ENCODE measurements around the gene PACS2.
"Not testable (repeated sequence)": the region's sequence is repeated elsewhere in the genome, so short reads cannot be mapped to it uniquely, and the experiment has no call there.

The PACS2 gene

DNA sequence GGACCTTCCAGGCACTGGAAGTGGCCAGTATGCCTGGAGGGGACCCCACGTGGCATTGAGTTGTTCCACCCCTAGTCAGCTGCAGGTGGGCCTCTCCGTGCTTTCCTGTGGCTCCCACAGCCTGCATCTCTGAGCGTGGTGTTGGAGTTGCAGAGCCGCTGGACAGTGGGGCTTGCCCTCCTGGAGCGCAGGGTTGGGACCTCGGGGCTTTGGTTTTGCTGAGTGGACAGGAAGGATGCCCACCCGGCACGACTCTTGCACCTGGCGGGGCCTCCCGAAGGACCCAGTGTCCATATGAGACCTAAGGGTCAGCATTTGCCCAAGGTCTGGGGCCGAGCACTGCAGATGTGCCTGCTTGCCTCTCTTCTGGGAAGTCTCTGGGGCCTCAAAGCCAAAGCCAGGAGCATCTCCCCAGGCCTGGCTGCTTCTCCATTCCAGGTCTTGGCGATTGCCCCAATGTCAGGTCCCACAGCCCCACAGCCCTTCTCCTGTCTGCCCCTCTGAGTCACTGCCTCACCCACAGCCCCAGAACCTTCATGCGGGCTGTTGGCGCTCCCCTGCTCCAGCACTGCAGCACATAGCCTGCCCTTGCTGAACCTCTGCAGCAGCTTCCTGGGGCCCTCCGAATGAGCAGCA, 1.5 kb downstream of the PACS2 start:
- DNase-seq: no peak

DNA sequence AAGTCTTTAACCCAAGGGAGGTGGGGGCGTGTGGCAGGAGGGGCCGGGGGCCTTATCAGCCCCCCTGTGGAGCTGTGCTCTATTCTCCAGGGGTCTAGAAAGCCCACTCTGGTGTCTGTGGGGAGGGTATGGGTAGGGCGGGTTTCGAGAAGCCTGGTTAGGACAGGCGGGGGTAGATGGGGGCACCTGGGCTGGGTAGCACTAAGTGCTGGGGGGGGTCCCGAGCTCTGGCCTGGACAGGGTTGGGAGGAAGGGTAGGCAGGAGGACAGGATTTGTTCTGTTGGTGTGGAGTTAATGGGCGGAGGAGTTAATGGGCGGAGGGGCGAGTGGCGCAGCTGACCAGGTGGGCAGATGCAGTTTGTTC, 2.0 kb downstream of the PACS2 start:
- no peak for DNase-seq

DNA sequence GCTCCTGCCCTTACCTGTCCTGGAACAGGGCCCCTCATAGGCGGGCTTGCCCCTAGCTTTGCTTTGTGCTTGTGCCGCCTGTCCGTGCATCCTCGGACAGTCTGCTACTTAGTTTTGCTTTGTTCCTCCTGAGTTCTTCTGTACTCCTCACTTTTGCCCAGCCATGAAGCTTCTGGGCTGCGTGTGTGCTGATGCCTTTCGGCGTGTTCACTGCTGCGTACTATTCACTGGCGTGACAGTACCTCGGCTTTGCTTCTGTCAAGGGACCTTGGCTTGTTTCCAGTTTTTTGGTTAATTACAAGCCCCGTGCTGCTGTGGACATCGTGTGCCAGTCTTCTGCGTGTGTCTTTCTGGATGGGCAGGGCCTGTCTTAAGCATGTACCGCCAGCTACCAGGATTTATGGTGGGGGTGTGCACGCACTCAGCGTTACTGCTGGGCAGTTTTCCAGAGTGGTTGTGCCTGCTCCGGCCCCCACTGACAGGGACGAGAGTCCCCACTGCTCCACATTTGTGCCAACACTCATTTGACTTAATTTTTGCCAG, 2.5 kb downstream of the PACS2 start:
- no peak for DNase-seq

DNA sequence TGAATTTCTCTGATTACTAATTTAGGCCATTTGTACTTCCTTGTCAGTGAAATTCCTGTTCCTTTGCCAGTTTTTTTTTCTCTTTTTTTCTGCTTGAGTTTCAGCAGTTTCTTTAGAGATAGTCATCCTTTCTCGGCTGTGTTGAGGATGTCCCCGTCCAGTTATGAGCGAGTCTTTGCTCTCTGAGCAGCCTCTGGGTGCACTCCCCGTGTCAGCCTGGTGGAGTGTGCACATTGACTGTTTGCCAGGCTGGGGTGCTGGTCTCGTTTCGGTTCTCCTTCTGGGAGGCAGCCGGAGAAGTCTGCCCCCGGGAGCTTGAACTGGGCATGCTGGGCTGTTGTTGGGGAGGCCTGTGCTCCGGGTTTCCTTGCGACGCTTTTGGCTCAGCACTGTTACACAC, 3.0 kb downstream of the PACS2 start:
- DNase-seq: no peak

DNA sequence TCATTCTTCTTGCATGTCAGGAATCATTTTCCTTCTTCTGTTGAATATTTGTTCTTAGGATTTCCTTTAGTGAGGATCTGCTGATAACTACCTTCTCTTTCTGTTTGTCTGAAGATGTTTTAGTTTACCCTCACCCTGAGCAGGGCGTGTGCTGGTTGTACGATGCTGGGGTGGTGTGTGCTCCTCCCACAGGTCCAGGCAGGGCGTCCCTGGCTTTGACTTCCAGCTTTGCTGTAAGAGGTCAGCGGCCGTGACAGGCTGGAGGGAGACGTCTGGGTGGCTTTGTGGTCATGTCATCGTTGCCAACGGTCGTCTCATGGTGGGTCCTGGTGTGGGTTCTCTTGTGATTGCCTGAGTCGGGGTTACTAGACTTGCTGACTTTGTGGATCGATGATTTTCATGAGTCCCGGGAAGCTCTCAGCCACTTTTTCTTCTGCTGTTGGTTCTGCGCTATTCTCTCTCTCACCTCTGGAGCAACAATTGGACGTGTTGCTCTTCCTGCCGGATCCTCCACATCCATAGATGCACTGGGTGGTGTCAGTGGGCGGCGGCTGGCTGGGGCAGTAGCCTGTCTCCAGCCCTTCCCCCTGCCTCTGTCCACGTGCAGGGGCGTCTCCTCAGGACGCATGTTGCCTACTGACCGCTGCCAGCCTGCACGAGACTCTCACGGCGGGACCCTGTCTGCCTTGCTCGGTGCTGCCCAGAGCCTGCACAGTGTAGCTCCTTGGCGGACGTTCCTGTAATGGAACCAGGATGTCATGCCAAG, 8.4 kb downstream of the PACS2 start:
- no peak for DNase-seq

DNA sequence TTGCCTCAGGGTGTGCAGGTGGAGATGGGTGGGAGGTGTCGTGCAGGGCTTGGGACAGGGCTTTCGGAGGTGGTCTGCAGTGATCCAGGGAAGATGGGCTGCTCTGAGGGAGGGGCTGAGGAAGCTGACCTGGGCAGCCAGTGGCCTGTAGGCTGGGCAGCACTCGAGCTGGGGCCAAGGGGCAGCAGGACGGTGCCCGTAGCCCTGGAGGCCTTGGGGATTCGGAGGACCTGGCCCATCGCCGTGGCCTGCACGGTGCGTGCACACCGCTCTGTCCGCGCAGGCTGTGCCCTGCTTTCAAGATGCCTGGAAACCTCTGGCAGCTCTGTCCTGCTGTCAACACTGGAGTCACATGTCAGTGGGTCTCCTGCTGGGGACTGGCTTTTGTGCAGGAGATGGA, 9.1 kb downstream of the PACS2 start:
- DNase-seq: no peak

DNA sequence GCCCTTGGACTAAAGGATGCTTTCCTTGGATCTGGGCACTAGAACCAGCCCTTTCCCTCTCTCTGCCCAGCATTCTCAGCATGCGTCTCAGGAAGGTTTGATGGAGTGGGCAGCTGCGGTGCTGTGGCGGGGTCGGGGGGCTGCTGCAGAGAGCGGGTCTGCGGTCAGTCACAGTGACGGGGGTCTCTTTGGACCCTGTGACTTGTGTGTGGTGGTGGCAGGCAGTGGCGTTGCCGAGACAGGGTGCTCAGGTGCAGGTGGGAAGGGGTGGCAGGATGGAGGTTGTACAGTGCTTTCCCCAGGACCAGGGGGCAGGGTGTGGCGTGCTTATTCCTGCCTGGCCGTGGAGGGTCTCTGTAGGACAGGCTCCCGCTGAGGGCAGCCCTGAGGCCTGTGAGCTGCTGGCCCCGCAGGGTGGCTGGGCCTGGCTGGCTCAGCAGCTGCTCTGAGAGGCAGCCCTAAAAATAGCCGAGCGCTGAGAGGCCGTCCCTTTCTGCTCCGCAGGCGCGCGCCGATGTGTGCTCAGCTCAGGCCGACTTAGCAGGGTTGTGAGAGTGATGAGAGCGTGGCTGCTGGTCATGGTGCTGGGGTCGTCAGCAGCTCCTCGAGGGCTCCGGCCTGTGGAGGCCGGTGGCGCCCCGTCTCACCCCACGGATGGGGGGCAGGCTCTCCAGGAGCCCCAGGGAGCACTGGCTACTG, 9.7 kb downstream of the PACS2 start:
- no peak for DNase-seq

DNA sequence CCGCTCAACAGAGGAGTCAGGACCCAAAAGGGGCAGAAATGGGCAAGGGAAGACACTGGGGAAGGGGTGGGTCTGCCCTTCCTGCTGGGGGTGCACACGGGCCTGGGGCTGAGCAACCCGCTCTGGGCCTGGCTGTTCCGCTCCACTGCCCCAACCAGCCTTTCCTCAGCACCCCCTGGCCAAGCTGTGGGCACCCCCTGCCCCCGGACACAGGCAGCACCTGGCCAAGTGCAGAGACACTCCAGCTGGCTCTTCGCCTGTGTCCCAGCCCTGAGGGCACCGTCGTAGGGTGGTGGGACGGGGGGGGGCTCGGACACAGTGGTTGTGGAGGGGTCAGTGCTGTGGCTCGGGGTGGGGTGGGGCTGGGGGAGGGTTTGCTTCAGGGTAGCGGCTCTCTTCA, 10.3 kb downstream of the PACS2 start:
- no peak for DNase-seq

DNA sequence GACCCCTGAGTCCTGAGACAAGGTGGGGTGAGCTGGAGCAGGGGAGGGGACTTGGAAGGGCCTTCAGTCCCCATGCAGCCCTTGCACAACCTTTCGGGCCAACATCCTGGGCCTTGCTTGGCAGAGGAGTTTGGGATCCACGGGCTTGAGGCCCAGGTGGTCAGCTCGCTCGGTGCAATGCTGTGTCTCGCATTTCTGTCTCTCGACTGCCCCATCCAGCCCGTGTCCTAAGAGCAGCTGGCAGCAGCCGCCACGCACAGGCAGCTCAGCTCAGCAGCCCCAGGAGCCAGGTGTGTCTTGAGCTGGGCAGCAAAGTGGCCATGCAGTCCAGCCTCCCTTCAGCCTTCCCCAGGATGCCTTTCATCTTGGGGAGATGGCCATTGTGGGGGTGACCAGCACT, 10.8 kb downstream of the PACS2 start:
- DNase-seq: no peak

DNA sequence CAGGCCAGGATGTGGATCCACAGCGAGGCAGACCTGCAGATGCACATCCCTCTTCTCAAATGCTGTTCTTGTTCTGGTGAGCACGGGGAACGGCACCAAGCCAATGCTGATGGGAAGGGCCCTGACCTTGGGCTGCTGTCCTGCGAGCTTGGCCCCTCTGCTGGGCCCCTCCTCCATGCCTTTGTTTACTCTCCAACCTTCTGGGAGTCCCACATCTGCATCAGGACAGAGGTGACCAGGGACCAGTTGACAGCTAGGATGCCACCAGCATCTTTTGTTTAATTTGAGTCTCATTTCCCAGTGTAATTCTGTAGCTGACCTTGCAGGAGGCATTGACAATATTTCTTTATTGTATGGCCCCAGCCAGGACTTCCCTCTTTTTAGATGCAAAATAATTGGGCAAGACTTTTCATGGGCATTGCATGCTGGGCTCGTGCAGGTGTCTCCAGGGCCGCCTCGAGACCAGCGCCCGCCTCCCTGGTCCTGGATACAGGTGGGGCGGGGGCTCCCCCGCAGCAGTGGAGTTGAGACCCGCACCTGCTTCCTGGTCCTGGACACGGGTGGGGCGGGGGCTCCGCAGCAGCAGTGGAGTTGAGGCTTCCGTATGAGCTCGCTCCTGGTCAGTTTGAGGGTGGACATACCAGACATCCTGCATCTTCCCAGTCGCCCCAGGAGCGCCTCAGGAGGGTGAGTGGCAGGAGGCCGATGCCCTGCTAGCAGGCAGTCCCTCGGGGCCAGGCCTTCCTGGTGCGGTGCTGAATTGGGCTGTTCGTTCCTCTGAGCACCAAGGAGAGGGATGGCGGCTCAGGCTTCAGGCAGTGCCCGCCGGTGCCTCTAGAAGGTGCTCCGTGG, 11.4 kb downstream of the PACS2 start:
- DNase-seq: no peak

DNA sequence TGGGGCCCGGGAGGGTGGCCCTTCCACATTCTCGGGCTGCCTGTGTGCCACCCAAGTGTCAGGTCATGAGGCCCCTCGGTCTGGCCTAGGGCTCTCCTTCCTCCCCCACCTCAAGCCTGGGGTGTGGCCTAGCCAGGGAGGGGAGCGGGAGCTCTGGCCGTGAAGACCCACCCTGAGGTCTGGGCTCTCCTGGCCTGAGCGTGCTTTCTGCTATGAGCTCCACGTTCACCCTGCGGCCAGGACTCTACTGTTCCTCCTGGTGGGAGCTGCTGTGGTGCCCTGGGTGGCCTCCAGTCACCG, 12.0 kb downstream of the PACS2 start:
- DNase-seq: no peak

DNA sequence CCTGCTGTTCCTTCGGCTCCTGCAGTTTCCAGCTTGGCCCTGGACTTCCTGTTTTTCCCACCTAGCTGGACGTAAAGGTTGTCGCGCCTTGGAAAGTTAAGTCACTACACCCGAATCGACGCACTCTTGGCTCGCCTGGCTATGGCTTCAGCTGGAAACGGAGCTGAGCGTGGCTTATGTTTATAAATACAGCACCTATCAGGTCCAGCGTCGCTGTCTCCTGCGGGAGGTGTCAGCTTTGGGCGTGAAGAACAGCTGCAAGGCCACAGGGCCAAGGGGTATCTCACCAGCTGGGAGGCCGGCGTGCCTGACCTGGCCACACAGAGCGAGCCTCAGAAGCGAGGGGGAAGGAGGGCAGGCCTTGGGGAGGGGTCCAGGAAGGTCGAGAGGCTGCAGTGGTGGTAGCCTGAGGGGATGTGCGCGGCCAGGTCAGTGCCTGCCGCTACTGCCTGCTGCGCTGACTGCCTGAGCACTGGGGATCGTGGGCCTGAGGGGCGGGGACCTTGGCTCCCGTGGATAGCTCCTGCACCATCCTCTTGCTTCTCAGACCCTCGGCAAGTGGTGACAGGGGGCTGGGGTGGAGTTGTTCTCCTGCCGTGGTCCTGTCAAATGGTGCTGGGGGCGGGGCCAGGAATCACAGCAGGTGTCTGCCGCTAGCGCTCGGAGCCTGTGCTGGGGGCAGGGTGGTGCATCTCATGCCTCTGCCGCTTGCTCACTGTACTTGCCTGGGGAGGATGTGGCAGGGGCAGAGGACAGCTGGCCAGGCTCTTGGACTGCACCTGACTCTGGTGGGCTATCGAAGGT, 12.5 kb downstream of the PACS2 start:
- DNase-seq: no peak

DNA sequence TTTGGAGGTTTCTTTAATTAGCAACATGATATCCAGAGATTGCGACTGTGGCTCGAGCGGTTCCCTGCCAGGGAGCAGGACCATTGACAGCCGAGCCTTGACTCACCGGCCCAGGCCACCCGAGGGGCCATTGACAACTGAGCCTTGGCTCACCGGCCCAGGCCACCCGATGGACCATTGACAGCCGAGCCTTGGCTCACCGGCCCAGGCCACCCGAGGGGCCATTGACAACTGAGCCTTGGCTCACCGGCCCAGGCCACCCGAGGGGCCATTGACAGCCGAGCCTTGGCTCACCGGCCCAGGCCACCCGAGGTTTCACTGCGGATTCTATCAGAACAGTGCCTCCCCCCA, 13.1 kb downstream of the PACS2 start:
- DNase-seq: not testable (repeated sequence)

DNA sequence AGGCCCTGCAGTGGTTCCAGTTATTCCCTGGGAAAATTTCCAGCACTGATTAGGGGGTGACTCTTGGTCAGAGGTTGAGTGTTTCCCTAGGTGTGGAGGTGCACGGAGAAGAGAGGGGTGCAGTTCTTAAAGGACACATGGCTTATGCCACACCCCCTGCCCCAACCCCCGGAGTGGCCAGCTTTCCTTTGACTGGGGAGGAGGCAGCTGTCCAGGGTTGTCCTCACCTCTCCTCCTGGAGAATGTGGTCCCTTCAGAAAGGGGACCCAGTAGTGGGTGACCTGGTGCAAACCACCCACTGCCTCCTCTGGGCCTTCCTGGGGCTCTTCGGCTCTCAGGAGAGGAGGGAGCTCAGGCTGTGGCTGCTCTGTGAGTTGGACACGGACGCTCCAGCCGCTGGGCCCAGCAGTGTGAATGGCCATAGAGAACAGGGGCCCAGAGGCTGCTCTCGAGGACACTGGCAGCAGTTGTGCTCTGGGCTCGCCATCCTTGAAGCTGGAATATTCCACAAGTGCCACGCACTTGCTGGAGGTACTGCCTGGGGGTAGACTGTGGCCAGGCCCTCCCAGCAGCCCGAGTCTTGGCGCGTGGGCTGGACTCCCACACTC, 13.6 kb downstream of the PACS2 start:
- DNase-seq: no peak

DNA sequence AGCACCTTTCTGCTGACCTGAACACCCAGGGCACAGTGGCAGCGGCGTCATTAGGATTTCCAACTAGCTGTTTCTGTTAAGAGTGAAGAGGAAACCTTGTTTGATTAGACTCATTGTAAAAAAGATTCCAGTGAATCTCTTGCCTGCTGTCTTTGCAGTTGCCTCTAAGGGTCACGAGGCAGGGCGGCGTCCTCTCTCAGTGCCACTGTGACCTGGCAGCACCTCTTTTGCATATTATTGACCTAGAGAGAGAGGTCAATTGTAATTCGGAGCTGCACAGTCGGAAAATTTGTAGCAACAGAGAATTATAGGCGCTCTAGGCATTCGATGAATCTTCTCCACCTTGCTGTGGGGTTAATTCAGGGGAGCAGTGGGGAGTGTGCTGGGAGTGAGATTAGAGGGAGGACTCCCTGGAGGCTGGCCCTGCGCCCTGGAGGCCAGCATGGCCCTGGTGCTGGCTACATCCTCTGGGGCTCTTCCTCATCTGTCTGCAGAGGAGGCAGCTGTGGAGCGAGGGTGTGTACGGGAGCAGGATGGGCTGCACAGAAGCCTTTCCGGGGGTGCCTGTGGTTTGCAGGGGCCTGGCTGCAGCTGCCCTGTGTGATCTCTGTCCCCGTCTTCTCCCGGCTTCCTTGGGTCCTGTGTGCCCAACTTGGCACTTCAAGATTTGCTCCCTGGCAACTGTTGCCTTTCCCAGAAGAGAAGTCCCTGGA, 14.3 kb downstream of the PACS2 start:
- no peak for DNase-seq

DNA sequence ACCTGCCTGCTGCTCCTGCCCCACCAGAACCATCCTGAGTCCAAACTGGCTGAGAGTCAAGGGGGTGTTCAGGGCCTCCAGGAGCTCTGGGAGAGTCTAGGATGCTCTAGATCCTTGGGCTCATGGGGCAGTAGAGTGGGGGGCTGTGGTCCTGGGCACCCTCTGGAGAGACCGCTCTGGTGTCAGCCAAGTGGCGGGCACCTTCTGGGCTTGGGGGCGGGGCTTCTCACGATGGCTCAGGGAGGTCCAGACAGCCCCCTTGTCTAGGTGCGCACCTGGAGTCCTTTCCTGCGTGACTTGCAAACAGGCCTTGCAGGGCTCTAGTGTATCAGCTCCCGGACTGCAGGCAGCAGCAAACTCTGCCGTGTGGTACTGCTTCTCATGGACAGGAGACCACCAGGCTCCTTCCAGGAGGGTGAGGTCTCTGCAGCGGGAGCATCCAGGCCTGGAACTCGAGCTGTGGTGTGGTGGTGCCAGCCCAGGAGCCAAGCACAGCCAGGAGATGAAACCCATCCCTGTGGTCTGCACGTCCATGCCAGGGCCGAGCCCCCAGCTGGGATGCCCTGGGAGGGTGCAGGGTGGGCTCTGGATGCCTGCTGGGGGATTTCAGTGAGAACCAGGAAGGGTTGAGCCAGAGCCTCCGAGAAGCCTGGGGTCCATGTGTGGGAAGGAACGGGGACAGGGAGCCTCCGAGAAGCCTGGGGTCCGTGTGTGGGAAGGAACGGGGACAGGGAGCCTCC, 15.0 kb downstream of the PACS2 start:
- no peak for DNase-seq

DNA sequence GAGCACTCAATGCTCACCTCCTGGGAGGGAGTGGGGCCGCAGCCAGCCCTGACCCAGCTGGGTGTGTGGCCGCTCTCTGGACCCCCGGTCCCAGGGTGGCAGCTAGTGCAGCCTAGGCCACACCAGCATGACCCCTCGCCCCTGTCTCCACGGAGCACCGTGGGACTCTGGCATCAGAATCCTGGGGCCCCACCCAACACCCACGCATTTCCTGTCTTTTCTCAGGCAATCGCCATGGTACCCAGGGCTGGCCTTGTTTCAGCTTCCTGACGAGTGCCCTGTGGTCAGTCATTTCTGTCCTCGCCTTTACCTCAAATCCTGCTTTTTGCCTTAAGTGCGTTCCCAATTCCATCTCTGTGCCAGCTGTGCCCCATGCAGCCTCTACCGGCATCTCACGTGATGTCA, 15.9 kb downstream of the PACS2 start:
- no peak for DNase-seq

DNA sequence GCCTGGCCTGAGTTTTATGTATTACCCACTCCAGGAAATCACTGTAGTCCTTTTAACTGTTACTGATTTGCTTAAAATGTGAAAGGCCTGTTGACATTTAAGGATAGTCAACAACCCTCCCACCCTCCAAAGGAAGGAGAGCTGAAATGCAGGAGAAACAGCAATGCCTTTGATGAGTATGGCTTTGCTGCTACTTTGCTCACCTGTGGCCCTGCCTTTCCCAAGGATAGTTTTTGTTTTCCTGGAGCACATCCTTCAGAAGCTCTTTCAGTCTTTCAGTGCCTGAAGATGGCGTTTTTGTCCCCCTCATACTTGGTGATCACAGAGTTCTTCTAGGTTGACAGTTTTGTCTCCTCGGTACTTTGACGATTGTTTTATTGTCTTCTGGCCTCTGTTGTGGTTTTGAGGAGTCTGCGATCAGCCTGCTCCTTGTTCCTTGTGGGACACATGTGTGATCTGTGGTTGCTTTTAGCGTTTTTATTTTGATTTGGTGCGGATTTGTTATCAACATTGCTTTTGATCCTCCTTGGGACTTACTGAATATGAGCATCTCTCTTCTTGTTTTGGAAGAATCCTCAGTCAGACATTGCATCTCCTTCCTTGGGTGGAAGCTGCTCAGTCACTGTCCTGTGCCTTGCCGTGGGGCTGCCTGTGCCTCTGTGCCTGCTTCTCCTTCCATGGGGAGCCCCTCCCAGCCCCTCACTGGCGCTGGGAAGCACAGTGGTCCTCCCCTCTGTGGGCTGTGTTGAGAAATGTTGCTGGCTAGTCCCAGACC, 17.2 kb downstream of the PACS2 start:
- no peak for DNase-seq

DNA sequence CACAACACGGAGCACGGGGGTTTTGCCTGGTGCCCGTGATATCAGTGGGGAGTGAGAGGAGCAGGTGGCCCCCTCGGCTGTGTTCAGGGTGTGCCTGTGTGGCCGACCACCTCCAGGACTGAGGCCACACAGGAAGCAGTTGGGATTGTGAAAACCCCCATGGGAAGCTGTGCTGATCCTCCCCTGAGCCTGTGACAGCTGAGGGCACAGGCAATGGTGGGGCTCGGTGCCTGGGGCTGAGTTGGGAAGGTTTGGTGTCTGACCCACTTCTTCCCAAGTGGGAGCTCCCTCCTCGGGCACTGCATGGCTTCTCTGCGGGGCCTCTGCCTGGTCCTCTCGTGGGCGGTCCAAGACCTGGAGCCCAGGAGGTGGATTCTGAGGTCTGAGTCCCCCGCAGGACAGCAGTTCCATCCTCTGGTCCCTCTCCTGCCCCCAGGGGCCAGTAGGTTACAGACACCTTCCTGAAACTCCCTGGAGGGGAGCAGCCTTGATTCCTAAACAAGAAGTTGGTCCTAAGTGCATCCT, 17.9 kb downstream of the PACS2 start:
- no peak for DNase-seq

Data from CD4-positive, alpha-beta T cell treated with Interleukin-17A for 4 hours (primary cell).